OCI-LY3 (cell line): ENCODE data around the gene ARCN1.

Source experiments
- EZH2phosphoT487 ChIP-seq: fragments of 200-600 bp; shearing (Covaris generic); IDR thresholded peaks from 2 replicates; pipeline ENCODE4 v1.6.1; 2018; ENCODE audit warnings: antibody characterized with exemption, mixed run types, low read depth
- TF ChIP-seq, protein P1 (sequence below): fragments of 200-600, 300-600 bp; sonication (generic); IDR thresholded peaks from 2 replicates; pipeline ENCODE4 v1.5.1; 2014; ENCODE audit warnings: antibody characterized with exemption, low read length, low read depth

DNA sequence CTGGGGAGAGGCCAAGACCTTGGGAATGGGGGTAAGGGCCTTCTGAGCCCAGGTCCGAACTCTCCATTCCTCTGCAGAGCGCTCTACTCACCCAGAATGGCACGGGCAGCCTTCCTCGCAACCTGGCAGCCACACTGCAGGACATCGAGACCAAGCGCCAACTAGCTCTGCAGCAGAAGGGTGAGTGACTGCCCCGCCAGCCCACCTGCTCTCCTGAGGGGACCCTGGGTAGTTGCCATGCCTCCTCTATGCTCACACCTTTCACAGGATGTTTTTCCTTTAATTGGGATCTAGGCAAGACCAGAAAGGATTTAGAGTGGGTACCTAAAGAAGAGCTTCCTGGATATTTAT is 71.8 kb downstream of the ARCN1 start:
- TF ChIP-seq, protein P1, sequence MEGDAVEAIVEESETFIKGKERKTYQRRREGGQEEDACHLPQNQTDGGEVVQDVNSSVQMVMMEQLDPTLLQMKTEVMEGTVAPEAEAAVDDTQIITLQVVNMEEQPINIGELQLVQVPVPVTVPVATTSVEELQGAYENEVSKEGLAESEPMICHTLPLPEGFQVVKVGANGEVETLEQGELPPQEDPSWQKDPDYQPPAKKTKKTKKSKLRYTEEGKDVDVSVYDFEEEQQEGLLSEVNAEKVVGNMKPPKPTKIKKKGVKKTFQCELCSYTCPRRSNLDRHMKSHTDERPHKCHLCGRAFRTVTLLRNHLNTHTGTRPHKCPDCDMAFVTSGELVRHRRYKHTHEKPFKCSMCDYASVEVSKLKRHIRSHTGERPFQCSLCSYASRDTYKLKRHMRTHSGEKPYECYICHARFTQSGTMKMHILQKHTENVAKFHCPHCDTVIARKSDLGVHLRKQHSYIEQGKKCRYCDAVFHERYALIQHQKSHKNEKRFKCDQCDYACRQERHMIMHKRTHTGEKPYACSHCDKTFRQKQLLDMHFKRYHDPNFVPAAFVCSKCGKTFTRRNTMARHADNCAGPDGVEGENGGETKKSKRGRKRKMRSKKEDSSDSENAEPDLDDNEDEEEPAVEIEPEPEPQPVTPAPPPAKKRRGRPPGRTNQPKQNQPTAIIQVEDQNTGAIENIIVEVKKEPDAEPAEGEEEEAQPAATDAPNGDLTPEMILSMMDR = no peak
- TF ChIP-seq EZH2phosphoT487 = no peak
